ENCODE results near the gene TSPAN33. TPM values are rescaled to one million over a fixed set of nuclear protein-coding genes. Genes with fewer than 3 reads are reported as not detected.
A peak's percentile ranks its signal among the peaks of the same experiment; 100 is the strongest.
"Not testable (repeated sequence)": the region's sequence is repeated elsewhere in the genome, so short reads cannot be mapped to it uniquely, and the experiment has no call there.

Gene TSPAN33

GRCh38 chr7:129216821-129217416 is 72.4 kb downstream of the TSPAN33 start:
- H2AFZ ChIP-seq (ENCODE audit: low read depth, low read length); H3K79me1 ChIP-seq (replicated peaks; ENCODE audit: low read length, poor library complexity, severe bottlenecking); H3K9ac ChIP-seq (ENCODE audit: low read length); H2BK15ac ChIP-seq (ENCODE audit: low read depth, poor library complexity, severe bottlenecking); H3K27ac ChIP-seq (ENCODE audit: low read length, poor library complexity, severe bottlenecking); H3K9me3 ChIP-seq (ENCODE audit: control insufficient read depth, low read length); H4K8ac ChIP-seq (ENCODE audit: low read length); H3K4ac ChIP-seq (ENCODE audit: low read depth in 1 of 2, low read length in 2 of 2); H2BK5ac ChIP-seq (ENCODE audit: low read depth, low read length, poor library complexity, severe bottlenecking); H2AK5ac ChIP-seq (ENCODE audit: low read length, severe bottlenecking); H3K14ac ChIP-seq (ENCODE audit: low read length in 2 of 2); H3K23ac ChIP-seq (ENCODE audit: low read length in 2 of 2); H3K4me3 ChIP-seq (ENCODE audit: insufficient read depth in 1 of 2, low read depth in 1 of 2, low read length in 2 of 2); H3K4me2 ChIP-seq (ENCODE audit: low read length, poor library complexity, severe bottlenecking); DNase-seq; H3K18ac ChIP-seq (ENCODE audit: low read depth in 1 of 2, low read length in 2 of 2); H4K91ac ChIP-seq (ENCODE audit: low read length); H2BK12ac ChIP-seq (ENCODE audit: low read length in 2 of 2); H3K4me1 ChIP-seq (ENCODE audit: control insufficient read depth, insufficient read depth, low read depth, low read length); H2BK120ac ChIP-seq (ENCODE audit: low read depth, low read length): not testable (repeated sequence)
- Histone ChIP-seq H3K36me3 (ENCODE audit: control insufficient read depth in 1 of 2, insufficient read depth in 2 of 2, low read depth in 1 of 2, low read length in 2 of 2) (peaks cover 0 to 18% of the 10 kb centered on the region in 2 experiments), H3K27me3 (ENCODE audit: control insufficient read depth in 1 of 2, insufficient read depth in 1 of 2, low read length in 2 of 2) (peaks cover 0 to 15% of the 10 kb centered on the region in 2 experiments)
- 66% methylated on average over 6 of the region's 8 CpGs for WGBS

GRCh38 chr7:129218514-129219062 is 74.1 kb downstream of the TSPAN33 start:
- no peak overlapping the region for H2AK5ac ChIP-seq (ENCODE audit: low read length, severe bottlenecking)
- H2BK15ac ChIP-seq (ENCODE audit: low read depth, poor library complexity, severe bottlenecking): no peak overlapping the region
- H2BK12ac ChIP-seq (ENCODE audit: low read length in 2 of 2): no peak overlapping the region
- no peak overlapping the region for H3K4me2 ChIP-seq (ENCODE audit: low read length, poor library complexity, severe bottlenecking)
- H4K91ac ChIP-seq (ENCODE audit: low read length): no peak overlapping the region
- no peak overlapping the region for H3K4ac ChIP-seq (ENCODE audit: low read depth in 1 of 2, low read length in 2 of 2)
- no peak overlapping the region for H4K8ac ChIP-seq (ENCODE audit: low read length)
- H3K36me3 ChIP-seq (ENCODE audit: control insufficient read depth in 1 of 2, insufficient read depth in 2 of 2, low read depth in 1 of 2, low read length in 2 of 2): peaks cover 0 to 4% of the 10 kb centered on the region in 2 experiments
- no peak overlapping the region for H2BK5ac ChIP-seq (ENCODE audit: low read depth, low read length, poor library complexity, severe bottlenecking)
- H3K14ac ChIP-seq (ENCODE audit: low read length in 2 of 2): no peak overlapping the region
- H3K79me1 ChIP-seq (replicated peaks; ENCODE audit: low read length, poor library complexity, severe bottlenecking): no peaks in the 10 kb centered on the region
- peak; percentile 82 for DNase-seq
- peaks cover 0 to 11% of the 10 kb centered on the region in 2 experiments for H3K27me3 ChIP-seq (ENCODE audit: control insufficient read depth in 1 of 2, insufficient read depth in 1 of 2, low read length in 2 of 2)
- no peak overlapping the region for H3K18ac ChIP-seq (ENCODE audit: low read depth in 1 of 2, low read length in 2 of 2)
- no peak overlapping the region for H3K23ac ChIP-seq (ENCODE audit: low read length in 2 of 2)
- H3K4me3 ChIP-seq (ENCODE audit: insufficient read depth in 1 of 2, low read depth in 1 of 2, low read length in 2 of 2): no peak overlapping the region
- peak overlapping the region; percentile 30 for H3K9ac ChIP-seq (ENCODE audit: low read length)
- H2BK120ac ChIP-seq (ENCODE audit: low read depth, low read length): no peak overlapping the region
- H3K9me3 ChIP-seq (ENCODE audit: control insufficient read depth, low read length): no peaks in the 10 kb centered on the region
- no peak overlapping the region for H2AFZ ChIP-seq (ENCODE audit: low read depth, low read length)
- peaks cover 7% of the 10 kb centered on the region for H3K4me1 ChIP-seq (ENCODE audit: control insufficient read depth, insufficient read depth, low read depth, low read length)
- 10% methylated on average over 9 of the region's 9 CpGs for WGBS
- no peak overlapping the region for H3K27ac ChIP-seq (ENCODE audit: low read length, poor library complexity, severe bottlenecking)

- H4K91ac ChIP-seq (ENCODE audit: low read length); H3K18ac ChIP-seq (ENCODE audit: low read depth in 1 of 2, low read length in 2 of 2); H2BK15ac ChIP-seq (ENCODE audit: low read depth, poor library complexity, severe bottlenecking); H3K14ac ChIP-seq (ENCODE audit: low read length in 2 of 2); H2BK12ac ChIP-seq (ENCODE audit: low read length in 2 of 2); H3K23ac ChIP-seq (ENCODE audit: low read length in 2 of 2); H3K4ac ChIP-seq (ENCODE audit: low read depth in 1 of 2, low read length in 2 of 2); H2BK120ac ChIP-seq (ENCODE audit: low read depth, low read length); H3K36me3 ChIP-seq (ENCODE audit: control insufficient read depth in 1 of 2, insufficient read depth in 2 of 2, low read depth in 1 of 2, low read length in 2 of 2); H2AK5ac ChIP-seq (ENCODE audit: low read length, severe bottlenecking); H3K4me1 ChIP-seq (ENCODE audit: control insufficient read depth, insufficient read depth, low read depth, low read length); H2AFZ ChIP-seq (ENCODE audit: low read depth, low read length); H3K79me1 ChIP-seq (replicated peaks; ENCODE audit: low read length, poor library complexity, severe bottlenecking); H3K27me3 ChIP-seq (ENCODE audit: control insufficient read depth in 1 of 2, insufficient read depth in 1 of 2, low read length in 2 of 2); DNase-seq; H3K4me3 ChIP-seq (ENCODE audit: insufficient read depth in 1 of 2, low read depth in 1 of 2, low read length in 2 of 2); H3K4me2 ChIP-seq (ENCODE audit: low read length, poor library complexity, severe bottlenecking); H3K9me3 ChIP-seq (ENCODE audit: control insufficient read depth, low read length); H2BK5ac ChIP-seq (ENCODE audit: low read depth, low read length, poor library complexity, severe bottlenecking); H4K8ac ChIP-seq (ENCODE audit: low read length); H3K9ac ChIP-seq (ENCODE audit: low read length); H3K27ac ChIP-seq (ENCODE audit: low read length, poor library complexity, severe bottlenecking): not testable (repeated sequence)
- WGBS: 96% methylated on average over 4 of the region's 4 CpGs
These were observed 74.7 kb downstream of the TSPAN33 start for GRCh38 chr7:129219166-129219565.

Small RNAs within 50 kb of the gene (small RNA-seq; reads per million reads assigned to genes)
- gene RNY1P11 (ENCODE audit: low read depth): not detected

Data from mesenchymal stem cell (in vitro differentiated cells and primary cell).